NCI-H128 (cell line): ENCODE results near the gene STK32B.

ENCODE experiments used
- DNase-seq: peaks from one replicate; lab custom pipeline; 2025; ENCODE audit not compliant: unreplicated experiment; lab: John Stamatoyannopoulos, UW

STK32B gene

GRCh38 chr4:5463361-5463760 is 412.1 kb downstream of the STK32B start:
- DNase-seq, result no peak

- no peak for DNase-seq
Measured at GRCh38 chr4:5463936-5464650, 412.8 kb downstream of the STK32B start.

- no peak for DNase-seq
Measured at GRCh38 chr4:5465529-5465928, 414.2 kb downstream of the STK32B start.

- DNase-seq, result no peak
Measured at GRCh38 chr4:5465956-5466355, 414.7 kb downstream of the STK32B start.

GRCh38 chr4:5467111-5467510 is 415.8 kb downstream of the STK32B start:
- no peak for DNase-seq

- DNase-seq, result no peak
Measured at GRCh38 chr4:5469151-5469775, 418.0 kb downstream of the STK32B start.

- DNase-seq, result no peak
Measured at GRCh38 chr4:5469861-5470260, 418.6 kb downstream of the STK32B start.

- DNase-seq, result no peak
Measured at GRCh38 chr4:5470318-5471198, 419.3 kb downstream of the STK32B start.

- DNase-seq, result no peak
Measured at GRCh38 chr4:5471206-5471605, 419.9 kb downstream of the STK32B start.

- no peak for DNase-seq
Measured at GRCh38 chr4:5471691-5472090, 420.4 kb downstream of the STK32B start.

GRCh38 chr4:5472160-5472591 is 420.9 kb downstream of the STK32B start:
- DNase-seq, result no peak

GRCh38 chr4:5473125-5473524 is 421.8 kb downstream of the STK32B start:
- no peak for DNase-seq

- DNase-seq, result no peak
Measured at GRCh38 chr4:5474756-5475155, 423.5 kb downstream of the STK32B start.

GRCh38 chr4:5477613-5478012 is 426.3 kb downstream of the STK32B start:
- no peak for DNase-seq

- DNase-seq, result no peak
Measured at GRCh38 chr4:5478169-5478568, 426.9 kb downstream of the STK32B start.

- no peak for DNase-seq
Measured at GRCh38 chr4:5478697-5479096, 427.4 kb downstream of the STK32B start.

GRCh38 chr4:5479518-5480060 is 428.3 kb downstream of the STK32B start:
- DNase-seq, result no peak

GRCh38 chr4:5488413-5488812 is 437.1 kb downstream of the STK32B start:
- DNase-seq, result no peak

GRCh38 chr4:5489260-5489659 is 438.0 kb downstream of the STK32B start:
- no peak for DNase-seq

GRCh38 chr4:5497489-5497888 is 446.2 kb downstream of the STK32B start:
- no peak for DNase-seq

- no peak for DNase-seq
Measured at GRCh38 chr4:5500165-5500564, 448.9 kb downstream of the STK32B start.
